ENCODE data around the gene ABR.
"Not testable (repeated sequence)": the region's sequence is repeated elsewhere in the genome, so short reads cannot be mapped to it uniquely, and the experiment has no call there.

The ABR gene

GRCh38 chr17:1173432-1174262, 6.1 kb downstream of the ABR start:
- DNase-seq (ENCODE audit: low read depth), result no peak

- no peak for DNase-seq (ENCODE audit: low read depth)
Observed at GRCh38 chr17:1171953-1172352, 7.8 kb downstream of the ABR start.

DNA sequence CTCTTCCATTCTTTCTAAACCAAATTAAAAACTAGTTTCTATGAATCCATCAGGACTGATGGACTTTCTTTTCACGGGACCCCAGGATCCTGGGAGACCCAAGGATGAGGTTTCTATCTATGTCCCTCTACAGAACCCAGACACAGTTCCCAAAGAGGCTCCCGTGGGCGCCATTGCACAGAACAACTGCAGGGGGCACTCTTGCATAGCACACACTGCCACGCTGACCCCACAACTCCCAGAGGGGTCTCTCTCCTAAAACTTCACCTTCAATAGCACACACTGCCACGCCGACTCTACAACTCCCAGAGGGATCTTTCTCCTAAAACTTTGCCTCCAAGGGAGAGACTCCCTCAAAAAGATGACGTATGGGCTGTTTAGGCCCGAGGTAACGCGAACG, 9.0 kb downstream of the ABR start:
- DNase-seq (ENCODE audit: low read depth), result no peak

- no peak for DNase-seq (ENCODE audit: low read depth)
Observed at GRCh38 chr17:1169929-1170312, 9.9 kb downstream of the ABR start.

DNA sequence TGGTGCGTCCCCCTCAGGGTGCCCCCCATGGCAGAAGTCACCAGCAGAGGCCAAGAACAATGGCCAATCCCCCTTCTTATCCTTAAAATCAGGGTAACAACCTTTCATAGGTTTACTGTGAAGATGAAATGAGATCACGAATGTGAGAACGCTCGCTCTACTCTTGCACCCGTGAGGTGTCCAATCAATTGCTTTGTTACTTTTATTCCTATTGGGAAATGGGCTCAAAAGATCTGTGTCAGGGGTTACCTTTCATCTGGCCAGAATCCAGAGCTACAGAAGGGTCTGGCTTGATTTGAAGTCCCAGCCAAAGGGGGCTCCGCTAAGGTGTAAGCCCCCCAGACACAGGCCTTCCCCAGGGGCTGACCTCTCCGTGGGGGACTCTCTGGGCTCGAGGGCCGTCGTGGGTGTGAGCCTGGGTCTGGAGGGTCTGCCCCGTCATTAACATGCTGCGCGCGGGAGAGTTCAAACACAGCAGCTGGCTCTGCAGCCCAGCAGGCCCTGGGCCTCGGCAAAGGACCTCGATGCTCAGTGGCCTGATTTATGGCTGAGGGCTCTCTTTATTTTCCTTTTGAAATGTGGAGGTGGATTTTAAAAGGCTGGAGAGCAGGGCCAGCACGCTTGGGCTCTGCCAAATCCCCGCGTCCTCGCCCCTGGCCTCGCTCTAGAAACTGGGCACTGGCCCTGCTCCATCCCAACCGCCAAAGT, 10.4 kb downstream of the ABR start:
- no peak for DNase-seq (ENCODE audit: low read depth)

DNA sequence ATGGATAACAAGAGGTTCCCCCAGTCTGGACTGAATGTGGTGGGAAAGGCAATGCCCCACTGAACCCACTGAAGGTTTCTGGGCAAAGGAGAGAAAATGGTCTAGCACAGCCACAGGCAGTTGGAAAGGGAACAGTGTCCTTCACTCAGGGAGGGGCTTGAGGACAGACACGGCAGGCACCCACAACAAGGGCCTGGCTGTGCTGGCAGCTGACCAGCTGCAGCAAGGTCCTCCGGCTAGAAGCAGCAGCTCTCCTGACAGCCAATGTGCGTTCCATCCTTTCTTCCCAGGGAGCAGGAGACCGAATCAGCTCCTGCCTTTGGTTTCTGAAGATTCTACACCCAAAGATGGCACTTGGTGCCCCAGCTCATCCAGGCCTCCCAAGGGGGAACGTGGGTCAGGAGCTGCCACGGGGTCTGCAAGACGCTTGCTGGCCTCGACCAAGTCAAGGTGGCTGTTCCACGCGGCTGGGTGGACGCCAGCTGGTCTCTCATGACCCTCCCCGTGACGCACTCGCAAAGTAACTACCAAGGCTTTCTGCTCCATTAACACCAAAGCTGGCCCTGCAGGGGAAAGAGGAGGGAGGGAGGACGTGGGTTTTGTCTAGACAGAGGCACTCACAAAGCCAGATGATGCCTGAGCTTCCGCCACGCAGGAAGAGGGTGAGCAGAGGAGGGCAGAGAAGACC, 11.1 kb downstream of the ABR start:
- DNase-seq (ENCODE audit: low read depth), result no peak

DNA sequence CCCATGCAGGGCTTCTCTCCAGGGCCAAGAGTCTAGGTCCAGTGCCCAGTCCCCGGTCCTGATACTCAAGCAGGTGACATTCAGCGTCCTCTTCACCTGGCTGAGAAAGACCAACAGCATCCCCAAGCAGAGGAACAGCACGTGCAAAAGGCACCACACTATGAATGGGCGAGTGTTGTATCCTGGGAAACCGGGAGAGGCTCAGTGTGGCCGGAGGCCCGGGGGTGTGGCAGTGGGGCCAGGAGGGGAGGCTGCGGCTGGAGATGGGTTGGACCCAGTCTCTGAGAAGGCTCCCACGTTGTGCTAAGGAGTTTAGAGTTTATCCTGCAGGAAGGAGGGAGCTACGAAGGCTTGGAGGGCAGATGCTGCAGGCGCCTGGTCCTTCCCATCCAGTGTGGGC, 13.5 kb downstream of the ABR start:
- DNase-seq (ENCODE audit: low read depth), result no peak

DNA sequence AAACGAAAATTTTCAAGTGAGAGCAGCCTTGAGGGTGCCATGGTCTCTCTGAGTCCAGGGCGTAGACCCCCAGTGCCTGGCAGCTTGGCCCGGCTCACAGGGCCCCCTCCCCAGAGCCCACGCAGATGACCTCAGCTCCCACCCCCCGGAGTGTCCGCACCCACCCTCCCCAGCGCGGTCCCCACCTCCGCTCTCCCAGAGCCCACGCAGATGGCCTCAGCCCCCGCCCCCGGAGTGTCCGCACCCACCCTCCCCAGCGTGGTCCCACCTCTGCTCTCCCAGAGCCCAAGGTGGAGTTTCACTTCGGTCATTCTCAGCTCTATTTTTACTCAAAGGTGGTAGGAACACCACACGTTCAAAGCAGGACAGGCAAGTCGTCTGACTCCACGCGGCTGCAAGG, 13.9 kb downstream of the ABR start:
- no peak for DNase-seq (ENCODE audit: low read depth)

DNA sequence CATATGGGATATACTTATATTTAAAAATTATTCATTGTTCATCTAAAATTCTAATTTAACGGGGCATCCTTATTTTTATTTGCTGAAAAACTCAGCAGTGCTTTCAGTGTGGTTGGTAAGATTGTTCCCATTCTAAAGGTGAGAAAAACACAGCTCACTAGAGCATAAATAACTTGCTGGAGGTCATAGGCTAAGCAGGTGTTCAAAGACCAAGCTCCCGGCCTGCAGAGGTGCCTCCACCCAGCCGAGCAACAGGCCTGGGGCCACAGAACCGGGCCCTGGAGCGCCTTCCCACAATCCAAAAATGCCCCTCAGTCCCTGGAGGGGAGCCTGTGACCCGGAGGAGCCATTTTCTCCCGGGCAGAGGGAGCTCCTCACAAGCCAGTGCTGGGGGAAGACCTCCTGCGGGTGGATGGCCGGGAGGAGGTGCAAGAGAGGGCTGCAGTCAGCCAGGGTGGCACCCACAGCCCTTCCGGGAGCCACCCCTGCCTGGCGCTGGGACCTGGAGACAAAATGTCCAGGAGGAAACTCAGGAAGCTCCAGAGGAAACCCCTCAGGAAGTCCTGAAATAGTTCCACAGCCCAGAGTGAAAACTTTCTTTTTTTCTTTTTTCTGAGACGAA, 14.7 kb downstream of the ABR start:
- DNase-seq (ENCODE audit: low read depth), result no peak

DNA sequence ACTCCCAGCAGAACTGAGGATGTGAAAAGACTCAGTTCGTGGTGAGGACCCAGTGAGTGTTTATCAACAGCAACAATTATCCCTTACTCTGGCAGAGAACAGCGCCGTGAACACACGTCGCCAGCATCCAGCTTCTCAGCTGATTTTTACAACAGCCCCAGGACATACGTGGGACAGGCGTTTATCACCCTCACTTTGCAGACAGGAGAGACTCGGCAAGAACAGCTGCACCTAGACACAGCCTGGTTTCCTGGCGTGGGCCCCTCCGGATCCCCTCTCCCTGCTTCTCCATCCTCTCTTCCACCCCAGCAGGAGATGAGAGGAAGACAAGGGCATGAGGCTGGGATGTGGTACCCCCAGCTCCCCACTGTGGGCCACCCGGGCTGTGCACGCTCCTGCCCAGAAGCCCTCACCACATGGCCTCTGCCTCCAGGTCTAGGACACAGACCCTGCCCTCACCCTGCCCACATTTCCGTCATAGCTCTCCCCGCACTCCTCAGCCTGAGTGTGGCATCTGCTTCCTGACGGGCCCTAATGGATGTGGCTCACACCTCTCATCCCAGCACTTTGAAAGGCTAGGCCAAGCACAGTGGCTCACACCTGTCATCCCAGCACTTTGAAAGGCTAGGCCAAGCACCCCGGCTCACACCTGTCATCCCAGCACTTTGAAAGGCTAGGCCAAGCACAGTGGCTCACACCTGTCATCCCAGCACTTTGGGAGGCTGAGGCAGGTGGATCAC, 17.5 kb downstream of the ABR start:
- no peak for DNase-seq (ENCODE audit: low read depth)

- DNase-seq (ENCODE audit: low read depth), result no peak
Observed at GRCh38 chr17:1160591-1161390, 19.0 kb downstream of the ABR start.

GRCh38 chr17:1159431-1160180, 20.2 kb downstream of the ABR start:
- DNase-seq (ENCODE audit: low read depth), result no peak

- no peak for DNase-seq (ENCODE audit: low read depth)
Observed at GRCh38 chr17:1158879-1159278, 20.9 kb downstream of the ABR start.

DNA sequence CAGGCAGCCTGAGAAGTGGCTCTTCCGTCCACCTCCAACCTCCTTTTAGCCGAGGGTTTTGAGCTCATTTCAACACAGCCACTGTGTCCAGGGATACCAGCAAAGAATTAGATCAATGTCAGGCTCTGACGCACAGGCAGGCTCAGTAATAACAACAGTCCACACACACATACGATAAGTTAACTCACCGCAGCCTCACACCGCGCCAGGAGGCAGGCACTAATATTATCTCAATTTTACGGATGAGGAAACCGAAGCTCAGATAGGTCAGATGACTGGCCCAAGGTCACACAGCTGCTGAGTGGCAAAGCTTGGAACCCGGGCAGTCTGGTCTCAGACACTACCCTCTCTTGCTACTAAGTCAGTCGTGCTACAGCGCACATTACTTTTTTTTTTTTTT, 22.9 kb downstream of the ABR start:
- no peak for DNase-seq (ENCODE audit: low read depth)

DNA sequence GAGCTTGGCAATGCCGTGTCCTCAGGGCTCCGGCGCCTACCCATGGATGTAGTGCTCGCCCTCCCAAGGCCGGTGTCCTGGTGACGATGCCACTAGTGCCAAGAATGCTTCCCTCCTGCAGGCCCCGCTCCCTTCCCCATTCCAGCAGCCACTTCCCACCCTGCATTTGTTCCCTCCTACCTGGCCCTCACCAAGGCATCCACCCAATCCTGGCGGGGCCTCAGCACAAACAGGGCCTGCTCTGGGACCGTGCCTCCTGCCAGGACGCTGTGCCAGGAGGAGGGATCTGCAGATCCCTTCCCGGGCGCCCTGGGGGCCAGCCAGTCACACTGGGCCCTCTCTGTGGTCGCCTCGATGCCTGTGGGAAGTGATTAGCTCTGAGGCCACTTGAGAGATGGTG, 25.1 kb downstream of the ABR start:
- no peak for DNase-seq (ENCODE audit: low read depth)

GRCh38 chr17:1153795-1154546, 25.8 kb downstream of the ABR start:
- DNase-seq (ENCODE audit: low read depth), result no peak

DNA sequence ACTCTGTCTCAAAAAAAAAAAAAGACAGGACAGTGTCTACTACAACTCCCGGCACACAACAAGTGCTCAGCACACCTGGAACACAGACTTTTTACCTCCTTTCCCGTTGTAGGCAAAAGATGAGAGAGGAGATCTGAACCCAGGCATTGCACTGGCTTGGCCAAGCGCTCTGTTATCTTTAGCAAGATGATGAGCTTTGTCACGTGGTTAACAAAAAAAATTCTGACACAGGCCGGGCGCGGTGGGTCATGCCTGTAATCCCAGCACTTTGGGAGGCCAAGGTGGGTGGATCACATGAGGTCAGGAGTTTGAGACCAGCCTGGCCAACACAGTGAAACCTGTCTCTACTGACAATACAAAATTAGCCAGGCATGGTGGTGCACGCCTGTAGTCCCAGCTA, 27.2 kb downstream of the ABR start:
- DNase-seq (ENCODE audit: low read depth), result not testable (repeated sequence)

DNA sequence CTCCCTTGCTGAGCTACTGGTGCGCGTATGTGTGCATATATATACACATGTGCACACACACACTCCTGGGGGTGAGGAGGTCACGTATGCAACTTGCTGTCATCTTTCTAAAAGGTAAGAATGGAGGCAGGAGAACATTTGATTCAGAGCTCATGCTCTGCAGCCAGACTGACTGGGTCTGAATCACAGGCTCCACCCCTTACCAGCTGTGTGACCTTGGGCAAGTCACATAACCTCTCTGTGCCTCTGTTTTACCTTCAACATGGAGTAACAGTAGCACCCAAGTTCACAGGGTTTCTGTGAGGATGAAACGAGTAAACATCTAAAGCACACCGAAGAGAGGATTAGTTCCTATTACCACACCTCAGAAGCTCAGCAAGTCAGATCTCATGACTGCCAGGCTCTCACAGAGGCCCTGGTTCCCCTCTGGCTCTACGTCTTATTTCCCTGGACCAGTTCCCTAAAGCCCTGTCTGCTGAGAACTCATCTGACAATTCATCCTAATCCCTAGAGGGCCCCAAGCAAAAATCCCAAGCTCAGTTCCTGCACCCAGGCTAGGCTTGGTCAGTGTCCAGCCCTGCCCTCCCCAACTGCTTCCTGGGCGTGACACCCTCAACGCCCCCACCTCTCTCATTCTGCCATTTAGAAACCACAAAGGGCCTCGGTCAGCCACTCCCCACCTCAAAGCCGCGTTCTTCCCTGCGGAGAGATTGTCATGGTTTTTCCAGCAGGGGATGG, 28.7 kb downstream of the ABR start:
- no peak for DNase-seq (ENCODE audit: low read depth)

- no peak for DNase-seq (ENCODE audit: low read depth)
Observed at GRCh38 chr17:1149869-1150268, 29.9 kb downstream of the ABR start.
